ENCODE results near the gene AKAP6. TPM values are rescaled to one million over a fixed set of nuclear protein-coding genes. Genes with fewer than 3 reads are reported as not detected.

AKAP6 gene
- total and polyA plus RNA-seq, 2 experiments from 2014 or later = 0.38 to 0.42 TPM

GRCh38 chr14:32618991-32619390, 289.9 kb downstream of the AKAP6 start (continued):
- TF ChIP-seq, protein P1, sequence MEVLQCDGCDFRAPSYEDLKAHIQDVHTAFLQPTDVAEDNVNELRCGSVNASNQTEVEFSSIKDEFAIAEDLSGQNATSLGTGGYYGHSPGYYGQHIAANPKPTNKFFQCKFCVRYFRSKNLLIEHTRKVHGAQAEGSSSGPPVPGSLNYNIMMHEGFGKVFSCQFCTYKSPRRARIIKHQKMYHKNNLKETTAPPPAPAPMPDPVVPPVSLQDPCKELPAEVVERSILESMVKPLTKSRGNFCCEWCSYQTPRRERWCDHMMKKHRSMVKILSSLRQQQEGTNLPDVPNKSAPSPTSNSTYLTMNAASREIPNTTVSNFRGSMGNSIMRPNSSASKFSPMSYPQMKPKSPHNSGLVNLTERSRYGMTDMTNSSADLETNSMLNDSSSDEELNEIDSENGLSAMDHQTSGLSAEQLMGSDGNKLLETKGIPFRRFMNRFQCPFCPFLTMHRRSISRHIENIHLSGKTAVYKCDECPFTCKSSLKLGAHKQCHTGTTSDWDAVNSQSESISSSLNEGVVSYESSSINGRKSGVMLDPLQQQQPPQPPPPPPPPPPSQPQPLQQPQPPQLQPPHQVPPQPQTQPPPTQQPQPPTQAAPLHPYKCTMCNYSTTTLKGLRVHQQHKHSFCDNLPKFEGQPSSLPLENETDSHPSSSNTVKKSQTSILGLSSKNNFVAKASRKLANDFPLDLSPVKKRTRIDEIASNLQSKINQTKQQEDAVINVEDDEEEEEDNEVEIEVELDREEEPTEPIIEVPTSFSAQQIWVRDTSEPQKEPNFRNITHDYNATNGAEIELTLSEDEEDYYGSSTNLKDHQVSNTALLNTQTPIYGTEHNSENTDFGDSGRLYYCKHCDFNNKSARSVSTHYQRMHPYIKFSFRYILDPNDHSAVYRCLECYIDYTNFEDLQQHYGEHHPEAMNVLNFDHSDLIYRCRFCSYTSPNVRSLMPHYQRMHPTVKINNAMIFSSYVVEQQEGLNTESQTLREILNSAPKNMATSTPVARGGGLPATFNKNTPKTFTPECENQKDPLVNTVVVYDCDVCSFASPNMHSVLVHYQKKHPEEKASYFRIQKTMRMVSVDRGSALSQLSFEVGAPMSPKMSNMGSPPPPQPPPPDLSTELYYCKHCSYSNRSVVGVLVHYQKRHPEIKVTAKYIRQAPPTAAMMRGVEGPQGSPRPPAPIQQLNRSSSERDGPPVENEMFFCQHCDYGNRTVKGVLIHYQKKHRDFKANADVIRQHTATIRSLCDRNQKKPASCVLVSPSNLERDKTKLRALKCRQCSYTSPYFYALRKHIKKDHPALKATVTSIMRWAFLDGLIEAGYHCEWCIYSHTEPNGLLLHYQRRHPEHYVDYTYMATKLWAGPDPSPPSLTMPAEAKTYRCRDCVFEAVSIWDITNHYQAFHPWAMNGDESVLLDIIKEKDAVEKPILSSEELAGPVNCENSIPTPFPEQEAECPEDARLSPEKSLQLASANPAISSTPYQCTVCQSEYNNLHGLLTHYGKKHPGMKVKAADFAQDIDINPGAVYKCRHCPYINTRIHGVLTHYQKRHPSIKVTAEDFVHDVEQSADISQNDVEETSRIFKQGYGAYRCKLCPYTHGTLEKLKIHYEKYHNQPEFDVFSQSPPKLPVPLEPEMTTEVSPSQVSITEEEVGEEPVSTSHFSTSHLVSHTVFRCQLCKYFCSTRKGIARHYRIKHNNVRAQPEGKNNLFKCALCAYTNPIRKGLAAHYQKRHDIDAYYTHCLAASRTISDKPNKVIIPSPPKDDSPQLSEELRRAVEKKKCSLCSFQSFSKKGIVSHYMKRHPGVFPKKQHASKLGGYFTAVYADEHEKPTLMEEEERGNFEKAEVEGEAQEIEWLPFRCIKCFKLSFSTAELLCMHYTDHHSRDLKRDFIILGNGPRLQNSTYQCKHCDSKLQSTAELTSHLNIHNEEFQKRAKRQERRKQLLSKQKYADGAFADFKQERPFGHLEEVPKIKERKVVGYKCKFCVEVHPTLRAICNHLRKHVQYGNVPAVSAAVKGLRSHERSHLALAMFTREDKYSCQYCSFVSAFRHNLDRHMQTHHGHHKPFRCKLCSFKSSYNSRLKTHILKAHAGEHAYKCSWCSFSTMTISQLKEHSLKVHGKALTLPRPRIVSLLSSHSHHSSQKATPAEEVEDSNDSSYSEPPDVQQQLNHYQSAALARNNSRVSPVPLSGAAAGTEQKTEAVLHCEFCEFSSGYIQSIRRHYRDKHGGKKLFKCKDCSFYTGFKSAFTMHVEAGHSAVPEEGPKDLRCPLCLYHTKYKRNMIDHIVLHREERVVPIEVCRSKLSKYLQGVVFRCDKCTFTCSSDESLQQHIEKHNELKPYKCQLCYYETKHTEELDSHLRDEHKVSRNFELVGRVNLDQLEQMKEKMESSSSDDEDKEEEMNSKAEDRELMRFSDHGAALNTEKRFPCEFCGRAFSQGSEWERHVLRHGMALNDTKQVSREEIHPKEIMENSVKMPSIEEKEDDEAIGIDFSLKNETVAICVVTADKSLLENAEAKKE (CRISPR knock-in tag; IDR thresholded peaks at IDR 0.05) = no peak
- TF ChIP-seq ZNF331 (CRISPR knock-in tag; IDR thresholded peaks at IDR 0.05; ENCODE audit: low read depth) = no peak

DNA sequence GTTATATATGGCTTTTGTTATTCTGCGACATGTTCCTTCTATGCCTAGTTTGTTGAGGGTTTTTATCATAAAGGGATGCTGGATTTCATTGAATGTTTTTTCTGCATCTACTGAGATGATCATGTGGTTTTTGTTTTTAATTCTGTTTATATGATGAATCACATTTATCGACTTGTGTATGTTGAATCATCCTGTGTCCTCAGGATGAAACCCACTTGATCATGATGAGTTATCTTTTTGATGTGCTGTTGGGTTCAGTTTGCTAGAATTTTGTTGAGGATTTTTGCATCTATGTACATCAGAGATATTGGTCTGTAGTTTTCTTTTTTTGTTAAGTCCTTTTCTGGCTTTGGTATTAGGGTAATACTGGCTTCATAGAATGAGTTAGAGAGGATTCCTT, 291.2 kb downstream of the AKAP6 start:
- no peaks in the 10 kb centered on the region for H3F3A ChIP-seq (replicated peaks; ENCODE audit: low read depth)
- H3K4me1 Mint-ChIP-seq = no peaks in the 10 kb centered on the region
- no peak overlapping the region for H3K4me3 Mint-ChIP-seq
- peaks cover 5% of the 10 kb centered on the region; the same call in 1 of the 3 replicates for H3K9me3 Mint-ChIP-seq
- peaks cover 2% of the 10 kb centered on the region for H3K27me3 Mint-ChIP-seq (ENCODE audit: insufficient read depth, low read depth, poor library complexity)
- H3K27ac ChIP-seq (ENCODE audit: low read depth) = no peak overlapping the region
- H3K27me3 ChIP-seq (ENCODE audit: insufficient read depth) = no peaks in the 10 kb centered on the region
- no peak for ATAC-seq
- H3K4me2 ChIP-seq = no peak overlapping the region
- H3K4me1 ChIP-seq (ENCODE audit: insufficient read depth) = no peaks in the 10 kb centered on the region
- H3K79me2 ChIP-seq (replicated peaks; ENCODE audit: insufficient read depth) = no peaks in the 10 kb centered on the region
- H2AFZ ChIP-seq = no peak overlapping the region
- no peaks in the 10 kb centered on the region for H3K36me3 Mint-ChIP-seq (ENCODE audit: low read depth)
- TF ChIP-seq POLR2AphosphoS5 (IDR thresholded peaks at IDR 0.05; ENCODE audit: low read depth) (no peak), NANOG (IDR thresholded peaks at IDR 0.05; ENCODE audit: borderline replicate concordance) (no peak), EZH2phosphoT487 (IDR thresholded peaks at IDR 0.05; ENCODE audit: unreplicated experiment) (no peak), CREB1 (CRISPR knock-in tag; IDR thresholded peaks at IDR 0.05; ENCODE audit: low read depth) (no peak), REST (IDR thresholded peaks at IDR 0.05; ENCODE audit: unreplicated experiment) (no peak), JUNB (IDR thresholded peaks at IDR 0.05; ENCODE audit: unreplicated experiment) (no peak), EZH2 (IDR thresholded peaks at IDR 0.05; ENCODE audit: low read depth, unreplicated experiment) (no peak), ZNF114 (CRISPR knock-in tag; IDR thresholded peaks at IDR 0.05) (no peak), ZNF331 (CRISPR knock-in tag; IDR thresholded peaks at IDR 0.05; ENCODE audit: low read depth) (no peak), CTCF (conservative IDR thresholded peaks at IDR 0.05; ENCODE audit: low read depth in 2 of 2) (no peak)
- H3K27ac Mint-ChIP-seq = no peak overlapping the region
- no peaks in the 10 kb centered on the region for H3K36me3 ChIP-seq (ENCODE audit: insufficient read depth)
- H3K9me2 ChIP-seq (ENCODE audit: insufficient read depth) = no peaks in the 10 kb centered on the region
- no peaks in the 10 kb centered on the region for H4K20me1 ChIP-seq (replicated peaks; ENCODE audit: insufficient read depth)
- H3K4me3 ChIP-seq = no peak overlapping the region
- no peak for DNase-seq (ENCODE audit: low spot score)

All from GM23338 (cell line).